ENCODE measurements around the gene DNM3. TPM values are rescaled to one million over a fixed set of nuclear protein-coding genes. Genes with fewer than 3 reads are reported as not detected.

DNM3 gene
- total RNA-seq, 1 experiment from 2014 or later: 2.7 TPM

- no peaks in the 10 kb centered on the region for H3K27me3 Mint-ChIP-seq (ENCODE audit: low read depth)
- Histone ChIP-seq H2BK5ac (ENCODE audit: insufficient read length, low read length) (no peak overlapping the region), H4K20me1 (ENCODE audit: control insufficient read depth, insufficient read depth, insufficient read length) (no peaks in the 10 kb centered on the region), H3K79me1 (ENCODE audit: insufficient read depth, low read depth, low read length, poor library complexity, severe bottlenecking) (no peaks in the 10 kb centered on the region), H4K5ac (ENCODE audit: insufficient read length, low read depth, low read length) (no peak overlapping the region), H3K4me2 (ENCODE audit: insufficient read depth, insufficient read length, low read length) (no peak overlapping the region), H3K4me1 (ENCODE audit: insufficient read depth, low read length) (peaks cover 14% of the 10 kb centered on the region; the same call in 1 of the 2 replicates), H3K23me2 (ENCODE audit: insufficient read length, low read depth, low read length, poor library complexity, severe bottlenecking) (no peaks in the 10 kb centered on the region), H2BK20ac (ENCODE audit: low read depth, low read length, poor library complexity, severe bottlenecking) (no peak overlapping the region), H2AFZ (ENCODE audit: low read length) (no peak overlapping the region), H2BK120ac (ENCODE audit: low read depth, low read length, poor library complexity, severe bottlenecking) (no peak overlapping the region), H3K56ac (ENCODE audit: insufficient read length, low read depth, low read length) (no peak overlapping the region), H3K14ac (ENCODE audit: insufficient read depth, low read length) (no peak overlapping the region), H3K23ac (ENCODE audit: insufficient read length, low read depth, low read length) (no peak overlapping the region), H3K9me3 (ENCODE audit: control insufficient read depth, low read depth, low read length) (no peaks in the 10 kb centered on the region), H2BK15ac (ENCODE audit: low read depth, low read length) (no peak overlapping the region), H3K18ac (ENCODE audit: insufficient read length, low read depth, low read length) (no peak overlapping the region), H3K9ac (ENCODE audit: extremely low read depth, insufficient read length, low read length) (no peak overlapping the region), H2AK5ac (ENCODE audit: insufficient read length, low read length) (no peak overlapping the region), H3K79me2 (ENCODE audit: insufficient read depth, low read length) (no peaks in the 10 kb centered on the region), H4K91ac (ENCODE audit: insufficient read length, low read depth, low read length) (no peak overlapping the region), H3K4ac (ENCODE audit: low read depth, low read length) (no peak overlapping the region), H3K27ac (ENCODE audit: insufficient read length, low read depth, low read length) (no peak overlapping the region), H3K27me3 (ENCODE audit: insufficient read depth, low read length) (no peaks in the 10 kb centered on the region), H4K8ac (replicated peaks; ENCODE audit: insufficient read length, low read depth, low read length) (no peak overlapping the region), H2BK12ac (ENCODE audit: insufficient read length, low read depth, low read length) (no peak overlapping the region), H3T11ph (ENCODE audit: low read length) (no peak overlapping the region)
- H3K36me3 Mint-ChIP-seq (ENCODE audit: insufficient read depth in 1 of 3, low read depth in 3 of 3): no peaks in the 10 kb centered on the region
- no peaks in the 10 kb centered on the region for H3K9me3 Mint-ChIP-seq
- WGBS (ENCODE audit: extremely low coverage, insufficient read length, low lambda C conversion rate): no CpG with 5 or more reads among the region's 2 CpGs
- H3K4me3 Mint-ChIP-seq: no peak overlapping the region
- no peak for DNase-seq
- TF ChIP-seq CTCF (conservative IDR thresholded peaks at IDR 0.05): no peak
- H3K4me1 Mint-ChIP-seq: peaks cover 30 to 36% of the 10 kb centered on the region in 2 experiments
- peak overlapping the region in 1 of 3 experiments; percentile 46; a peak in 1 of 7 replicates for H3K27ac Mint-ChIP-seq
These were observed 72.1 kb downstream of the DNM3 start for GRCh38 chr1:171913385-171913784.
